ENCODE data around the gene GALK2.

Gene GALK2

GRCh38 chr15:49282366-49282765, 112.3 kb downstream of the GALK2 start:
- DNase-seq (ENCODE audit: low read depth): no peak

GRCh38 chr15:49286649-49287404, 116.8 kb downstream of the GALK2 start:
- no peak for DNase-seq (ENCODE audit: low read depth)

GRCh38 chr15:49287481-49287880, 117.4 kb downstream of the GALK2 start:
- no peak for DNase-seq (ENCODE audit: low read depth)

GRCh38 chr15:49288391-49288790, 118.3 kb downstream of the GALK2 start:
- DNase-seq (ENCODE audit: low read depth): no peak

GRCh38 chr15:49290191-49290590, 120.1 kb downstream of the GALK2 start:
- DNase-seq (ENCODE audit: low read depth): no peak

- no peak for DNase-seq (ENCODE audit: low read depth)
Measured at GRCh38 chr15:49293941-49294340, 123.9 kb downstream of the GALK2 start.

GRCh38 chr15:49296258-49296657, 126.2 kb downstream of the GALK2 start:
- DNase-seq (ENCODE audit: low read depth): no peak

GRCh38 chr15:49297584-49297983, 127.5 kb downstream of the GALK2 start:
- no peak for DNase-seq (ENCODE audit: low read depth)

GRCh38 chr15:49300856-49301255, 130.8 kb downstream of the GALK2 start:
- no peak for DNase-seq (ENCODE audit: low read depth)

GRCh38 chr15:49301562-49301961, 131.5 kb downstream of the GALK2 start:
- DNase-seq (ENCODE audit: low read depth): peak; percentile 15

GRCh38 chr15:49303003-49303402, 133.0 kb downstream of the GALK2 start:
- no peak for DNase-seq (ENCODE audit: low read depth)

GRCh38 chr15:49306551-49306950, 136.5 kb downstream of the GALK2 start:
- DNase-seq (ENCODE audit: low read depth): no peak

GRCh38 chr15:49308686-49309085, 138.6 kb downstream of the GALK2 start:
- no peak for DNase-seq (ENCODE audit: low read depth)

- no peak for DNase-seq (ENCODE audit: low read depth)
Measured at GRCh38 chr15:49309889-49310288, 139.8 kb downstream of the GALK2 start.

GRCh38 chr15:49313650-49314049, 143.6 kb downstream of the GALK2 start:
- peak; percentile 67 for DNase-seq (ENCODE audit: low read depth)

- no peak for DNase-seq (ENCODE audit: low read depth)
Measured at GRCh38 chr15:49314716-49315115, 144.7 kb downstream of the GALK2 start.

- no peak for DNase-seq (ENCODE audit: low read depth)
Measured at GRCh38 chr15:49315391-49315823, 145.4 kb downstream of the GALK2 start.

- DNase-seq (ENCODE audit: low read depth): no peak
Measured at GRCh38 chr15:49320351-49320750, 150.3 kb downstream of the GALK2 start.

GRCh38 chr15:49323207-49323606, 153.2 kb downstream of the GALK2 start:
- no peak for DNase-seq (ENCODE audit: low read depth)

GRCh38 chr15:49327927-49328326, 157.9 kb downstream of the GALK2 start:
- DNase-seq (ENCODE audit: low read depth): no peak

GRCh38 chr15:49328941-49329340, 158.9 kb downstream of the GALK2 start:
- DNase-seq (ENCODE audit: low read depth): no peak

GRCh38 chr15:49330166-49330565, 160.1 kb downstream of the GALK2 start:
- DNase-seq (ENCODE audit: low read depth): no peak

- no peak for DNase-seq (ENCODE audit: low read depth)
Measured at GRCh38 chr15:49331442-49331841, 161.4 kb downstream of the GALK2 start.

GRCh38 chr15:49331951-49332350, 161.9 kb downstream of the GALK2 start:
- peak; percentile 13 for DNase-seq (ENCODE audit: low read depth)
